ENCODE measurements around the gene THBD. TPM values are rescaled to one million over a fixed set of nuclear protein-coding genes. Genes with fewer than 3 reads are reported as not detected.

Gene THBD
- total and polyA plus RNA-seq, 10 donors: 7.2 to 255 (median 61.4) TPM

DNA sequence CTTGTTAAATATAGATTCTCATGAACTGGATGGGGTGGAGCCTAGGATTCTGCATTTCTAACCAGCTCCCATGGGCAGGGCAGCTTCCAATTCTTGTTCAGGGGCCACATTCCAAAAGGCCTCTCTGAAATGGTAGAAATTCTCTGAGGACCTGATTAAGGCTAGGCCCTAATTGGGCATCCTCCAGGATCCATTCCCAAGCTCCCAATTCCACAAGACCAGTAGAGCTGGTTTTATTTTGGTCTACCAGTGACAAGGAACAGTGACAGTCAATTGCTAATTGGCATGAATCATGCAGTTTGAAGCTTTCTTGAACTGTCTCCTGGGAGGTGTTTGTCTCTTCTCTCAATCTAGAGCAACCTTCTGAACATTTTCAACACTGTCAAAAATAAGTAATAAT is 3.0 kb downstream of the THBD start:
- Histone ChIP-seq H3K27ac (peak overlapping the region in 4 of 8 donors; percentile 91 to 96 (median 92)), H3K36me3 (peaks cover 0 to 13% (median 0%) of the 10 kb centered on the region in 6 donors), H3K9me3 (no peaks in the 10 kb centered on the region), H3K4me3 (peak overlapping the region; percentile 42 to 77 (median 57)), H3K27me3 (replicated peaks in 1 of 7) (peaks cover 0 to 60% (median 29%) of the 10 kb centered on the region in 7 donors), H3K4me1 (peaks cover 0 to 88% (median 49%) of the 10 kb centered on the region in 6 donors)
- no peak for DNase-seq
- TF ChIP-seq, protein P1, sequence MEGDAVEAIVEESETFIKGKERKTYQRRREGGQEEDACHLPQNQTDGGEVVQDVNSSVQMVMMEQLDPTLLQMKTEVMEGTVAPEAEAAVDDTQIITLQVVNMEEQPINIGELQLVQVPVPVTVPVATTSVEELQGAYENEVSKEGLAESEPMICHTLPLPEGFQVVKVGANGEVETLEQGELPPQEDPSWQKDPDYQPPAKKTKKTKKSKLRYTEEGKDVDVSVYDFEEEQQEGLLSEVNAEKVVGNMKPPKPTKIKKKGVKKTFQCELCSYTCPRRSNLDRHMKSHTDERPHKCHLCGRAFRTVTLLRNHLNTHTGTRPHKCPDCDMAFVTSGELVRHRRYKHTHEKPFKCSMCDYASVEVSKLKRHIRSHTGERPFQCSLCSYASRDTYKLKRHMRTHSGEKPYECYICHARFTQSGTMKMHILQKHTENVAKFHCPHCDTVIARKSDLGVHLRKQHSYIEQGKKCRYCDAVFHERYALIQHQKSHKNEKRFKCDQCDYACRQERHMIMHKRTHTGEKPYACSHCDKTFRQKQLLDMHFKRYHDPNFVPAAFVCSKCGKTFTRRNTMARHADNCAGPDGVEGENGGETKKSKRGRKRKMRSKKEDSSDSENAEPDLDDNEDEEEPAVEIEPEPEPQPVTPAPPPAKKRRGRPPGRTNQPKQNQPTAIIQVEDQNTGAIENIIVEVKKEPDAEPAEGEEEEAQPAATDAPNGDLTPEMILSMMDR (IDR thresholded peaks at IDR 0.05 in 8 of 11, conservative IDR thresholded peaks at IDR 0.05 in 3 of 11): no peak
- TF ChIP-seq POLR2AphosphoS5 (IDR thresholded peaks at IDR 0.05): no peak
- no peak for TF ChIP-seq POLR2A (IDR thresholded peaks at IDR 0.05)
- intact Hi-C loops (cut with DNase I; ENCODE audit: low total_unique reads): loop anchor here (5.0 kb wide), 1 partner anchor 354 kb away; no protein-coding TSS in a partner anchor

DNA sequence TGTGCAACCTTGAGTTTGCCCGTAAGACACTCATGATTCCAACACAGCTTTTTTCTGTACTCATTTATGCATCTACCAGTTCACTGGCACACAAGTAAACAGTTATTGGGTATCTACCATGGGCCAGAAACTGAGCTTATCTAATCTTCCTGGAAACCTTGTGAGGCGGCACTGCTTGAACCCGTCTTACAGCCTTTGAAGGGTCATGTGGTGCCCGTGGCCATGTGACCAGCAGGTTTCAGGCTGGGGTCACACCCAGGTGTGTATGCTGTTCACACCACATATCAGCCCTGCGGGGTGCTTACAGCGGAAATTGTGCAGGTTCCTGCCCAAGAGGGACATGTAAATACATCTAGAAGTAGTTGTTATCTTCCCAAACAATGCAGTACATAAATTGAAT is 6.1 kb downstream of the THBD start:
- no peak overlapping the region for H3K27ac ChIP-seq
- TF ChIP-seq, protein P1 (IDR thresholded peaks at IDR 0.05 in 8 of 11, conservative IDR thresholded peaks at IDR 0.05 in 3 of 11): no peak
- TF ChIP-seq POLR2A (IDR thresholded peaks at IDR 0.05) (no peak), POLR2AphosphoS5 (IDR thresholded peaks at IDR 0.05) (no peak)
- 60 to 80% (median 75%) methylated on average over 6 of the region's 6 CpGs for WGBS, 5 donors
- peaks cover 0 to 13% (median 0%) of the 10 kb centered on the region in 6 donors for H3K36me3 ChIP-seq
- DNase-seq: no peak
- no peak overlapping the region for H3K4me3 ChIP-seq
- peaks cover 0 to 49% (median 10%) of the 10 kb centered on the region in 7 donors for H3K27me3 ChIP-seq (replicated peaks in 1 of 7)
- peaks cover 0 to 58% (median 24%) of the 10 kb centered on the region in 6 donors for H3K4me1 ChIP-seq
- intact Hi-C loops (cut with DNase I; ENCODE audit: low total_unique reads): no loop called here
- H3K9me3 ChIP-seq: no peaks in the 10 kb centered on the region

DNA sequence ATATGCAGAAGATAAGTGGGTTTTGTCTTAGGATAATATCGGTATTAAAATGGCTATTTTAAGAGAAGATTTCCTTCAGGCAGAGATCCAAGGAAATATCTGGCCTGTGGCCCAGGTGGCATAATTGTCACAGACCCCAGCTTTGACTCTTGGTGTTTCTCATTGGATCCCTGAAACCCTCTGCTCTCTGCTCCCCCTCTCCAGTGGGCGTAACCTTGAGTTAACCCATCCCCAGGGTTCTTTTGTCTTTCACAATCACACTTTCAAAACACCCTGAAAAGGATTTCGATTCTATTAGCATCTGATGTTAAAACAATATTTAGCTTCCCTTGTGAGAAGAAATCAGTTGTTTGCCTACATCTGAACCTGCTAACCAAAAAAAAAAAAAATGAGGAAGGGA is 7.2 kb downstream of the THBD start:
- intact Hi-C loops (cut with DNase I; ENCODE audit: low total_unique reads): no loop called here
- no peak overlapping the region for H3K27ac ChIP-seq
- no peak for TF ChIP-seq POLR2AphosphoS5 (IDR thresholded peaks at IDR 0.05)
- TF ChIP-seq, protein P1 (IDR thresholded peaks at IDR 0.05 in 8 of 11, conservative IDR thresholded peaks at IDR 0.05 in 3 of 11): no peak
- no peak for TF ChIP-seq POLR2A (IDR thresholded peaks at IDR 0.05)

DNA sequence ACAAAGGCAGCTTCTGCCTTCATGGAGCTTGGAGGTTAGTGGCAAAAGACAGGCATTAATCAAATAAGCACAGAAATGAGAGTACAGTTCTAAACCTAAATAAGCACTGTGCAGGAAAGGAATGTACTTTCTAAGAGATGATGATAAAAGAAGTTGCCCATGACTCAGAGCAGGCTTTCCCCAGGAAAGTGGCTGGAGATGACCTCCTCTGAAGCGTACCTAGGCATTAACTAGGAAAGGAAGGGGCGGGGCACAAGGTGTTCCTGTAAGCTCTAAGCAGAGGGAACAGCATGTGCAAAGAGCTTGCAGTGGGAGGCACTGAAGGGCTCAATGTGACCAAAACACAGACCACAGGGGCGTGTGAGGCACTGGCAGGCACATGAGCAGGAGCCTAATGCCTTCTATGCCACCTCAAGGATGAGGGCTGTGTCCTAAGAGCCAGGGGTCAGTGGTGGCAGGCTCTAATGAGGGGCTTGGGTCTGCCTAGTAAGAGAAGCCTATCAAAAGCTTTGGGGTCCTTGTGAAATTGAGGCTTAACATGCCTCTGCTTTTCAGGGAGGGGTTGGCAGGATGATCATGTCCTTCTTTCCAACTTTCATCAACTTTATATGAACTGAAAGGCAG is 9.5 kb downstream of the THBD start:
- no peak overlapping the region for H3K4me3 ChIP-seq
- H3K27ac ChIP-seq: no peak overlapping the region
- WGBS, 5 donors: 62 to 73% (median 65%) methylated on average over 3 of the region's 3 CpGs
- no peak for DNase-seq
- H3K4me1 ChIP-seq: peaks cover 0 to 29% (median 9%) of the 10 kb centered on the region in 6 donors
- TF ChIP-seq POLR2AphosphoS5 (IDR thresholded peaks at IDR 0.05) (no peak), POLR2A (IDR thresholded peaks at IDR 0.05) (no peak)
- TF ChIP-seq, protein P1 (IDR thresholded peaks at IDR 0.05 in 8 of 11, conservative IDR thresholded peaks at IDR 0.05 in 3 of 11): no peak
- intact Hi-C loops (cut with DNase I; ENCODE audit: low total_unique reads): no loop called here
- H3K27me3 ChIP-seq (replicated peaks in 1 of 7): peaks cover 0 to 52% (median 14%) of the 10 kb centered on the region in 7 donors
- H3K36me3 ChIP-seq: no peaks in the 10 kb centered on the region
- no peaks in the 10 kb centered on the region for H3K9me3 ChIP-seq

More for the DNA sequence above, 7.2 kb downstream of the THBD start:
- Histone ChIP-seq H3K4me1 (peaks cover 0 to 47% (median 13%) of the 10 kb centered on the region in 6 donors), H3K27me3 (replicated peaks in 1 of 7) (peaks cover 0 to 48% (median under 1%) of the 10 kb centered on the region in 7 donors), H3K9me3 (no peaks in the 10 kb centered on the region), H3K4me3 (no peak overlapping the region), H3K36me3 (peaks cover 0 to 13% (median 0%) of the 10 kb centered on the region in 6 donors)
- DNase-seq: no peak
- WGBS, 5 donors: 40 to 50% (median 45%) methylated on average over 3 of the region's 3 CpGs

Data from spleen (tissue), 11 donors.